ENCODE results near the gene MAP4K3. TPM values are rescaled to one million over a fixed set of nuclear protein-coding genes. Genes with fewer than 3 reads are reported as not detected.
A peak's percentile ranks its signal among the peaks of the same experiment; 100 is the strongest.
"Not testable (repeated sequence)": the region's sequence is repeated elsewhere in the genome, so short reads cannot be mapped to it uniquely, and the experiment has no call there.

Gene MAP4K3
- total RNA-seq, 6 experiments from 2014 or later = 28.7 to 34.4 (median 30.7) TPM

DNA sequence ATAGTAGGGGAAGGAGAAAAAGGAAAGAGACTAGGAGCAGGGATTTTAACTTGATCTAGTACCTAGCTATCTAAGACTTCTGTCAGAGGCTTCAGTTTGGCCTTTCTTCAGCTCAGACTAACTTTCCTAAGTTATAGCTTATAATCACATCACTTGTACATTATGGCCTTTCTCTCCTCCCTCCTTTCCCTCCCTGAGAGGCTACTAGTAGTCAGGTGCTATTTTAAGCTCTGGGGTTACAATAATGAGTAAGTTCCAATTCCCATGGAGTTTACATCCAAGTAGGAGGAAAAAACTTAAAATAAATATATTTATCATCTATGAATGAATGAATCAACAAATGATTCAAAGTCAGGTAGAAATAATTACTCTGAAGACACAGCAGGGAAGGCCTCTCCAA lies 102.6 kb downstream of the MAP4K3 start:
- no peaks in the 10 kb centered on the region for H3K27me3 Mint-ChIP-seq (ENCODE audit: insufficient read depth)
- peaks cover 29% of the 10 kb centered on the region for H3K36me3 Mint-ChIP-seq (ENCODE audit: low read depth)
- no peak overlapping the region for H3K27ac Mint-ChIP-seq
- no peak for TF ChIP-seq CTCF (IDR thresholded peaks at IDR 0.05)
- DNase-seq = no peak
- no peak overlapping the region for H3K4me3 Mint-ChIP-seq
- no peaks in the 10 kb centered on the region for H3K9me3 Mint-ChIP-seq
- peaks cover 21% of the 10 kb centered on the region for H3K4me1 Mint-ChIP-seq (ENCODE audit: low read depth)

GRCh38 chr2:39326644-39327043 lies 110.4 kb downstream of the MAP4K3 start:
- H3K36me3 Mint-ChIP-seq (ENCODE audit: low read depth) = peaks cover 54% of the 10 kb centered on the region
- no peak for TF ChIP-seq CTCF (IDR thresholded peaks at IDR 0.05)
- H3K4me3 Mint-ChIP-seq = no peak overlapping the region
- H3K4me1 Mint-ChIP-seq (ENCODE audit: low read depth) = peaks cover 22% of the 10 kb centered on the region
- no peak for DNase-seq
- H3K27me3 Mint-ChIP-seq (ENCODE audit: insufficient read depth) = no peaks in the 10 kb centered on the region
- peak overlapping the region; percentile 46 for H3K27ac Mint-ChIP-seq
- no peaks in the 10 kb centered on the region for H3K9me3 Mint-ChIP-seq

- H3K9me3 Mint-ChIP-seq = no peaks in the 10 kb centered on the region
- H3K4me1 Mint-ChIP-seq (ENCODE audit: low read depth) = peaks cover 16% of the 10 kb centered on the region
- no peaks in the 10 kb centered on the region for H3K27me3 Mint-ChIP-seq (ENCODE audit: insufficient read depth)
- TF ChIP-seq CTCF (IDR thresholded peaks at IDR 0.05) = no peak
- H3K4me3 Mint-ChIP-seq = no peak overlapping the region
- H3K36me3 Mint-ChIP-seq (ENCODE audit: low read depth) = peaks cover 49% of the 10 kb centered on the region
- peak overlapping the region; percentile 46 for H3K27ac Mint-ChIP-seq
- DNase-seq = peak; percentile 37
Measured at GRCh38 chr2:39325966-39326365, 111.1 kb downstream of the MAP4K3 start.

- not testable (repeated sequence) for H3K27me3 Mint-ChIP-seq (ENCODE audit: insufficient read depth); H3K9me3 Mint-ChIP-seq; H3K27ac Mint-ChIP-seq; DNase-seq; H3K4me3 Mint-ChIP-seq; H3K4me1 Mint-ChIP-seq (ENCODE audit: low read depth)
- peaks cover 16% of the 10 kb centered on the region for H3K36me3 Mint-ChIP-seq (ENCODE audit: low read depth)
Measured at GRCh38 chr2:39321056-39322035, 115.7 kb downstream of the MAP4K3 start.

DNA sequence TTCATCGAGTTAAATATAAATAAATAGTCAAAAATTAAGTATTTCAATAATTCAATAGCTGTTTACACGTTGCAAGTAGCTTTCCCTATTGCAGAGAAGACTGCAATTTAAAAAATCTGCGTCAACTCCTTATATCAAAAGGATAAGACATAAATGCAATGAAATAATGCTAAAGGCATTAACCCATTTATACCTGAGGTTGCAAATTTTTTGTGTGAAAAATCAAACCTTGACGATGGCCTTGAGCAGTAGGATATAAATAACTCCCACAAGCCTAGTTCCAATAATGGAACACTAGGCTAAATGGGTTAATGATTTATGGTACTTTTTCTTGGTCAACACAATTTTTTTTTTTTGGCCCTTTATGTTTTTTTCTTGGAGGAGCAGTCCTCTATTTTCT lies 116.9 kb downstream of the MAP4K3 start:
- no peak for DNase-seq
- Mint-ChIP-seq H3K36me3 (ENCODE audit: low read depth) (peaks cover 9% of the 10 kb centered on the region), H3K27me3 (ENCODE audit: insufficient read depth) (no peaks in the 10 kb centered on the region)

More for the DNA sequence above, 116.9 kb downstream of the MAP4K3 start:
- Mint-ChIP-seq H3K27ac (no peak overlapping the region), H3K4me3 (no peak overlapping the region), H3K4me1 (ENCODE audit: low read depth) (no peaks in the 10 kb centered on the region), H3K9me3 (no peaks in the 10 kb centered on the region)
- TF ChIP-seq CTCF (IDR thresholded peaks at IDR 0.05) = no peak

Measured in HFFc6 (cell line).